ENCODE data around the gene CCDC154.
"Not testable (repeated sequence)": the region's sequence is repeated elsewhere in the genome, so short reads cannot be mapped to it uniquely, and the experiment has no call there.

The CCDC154 gene

DNA sequence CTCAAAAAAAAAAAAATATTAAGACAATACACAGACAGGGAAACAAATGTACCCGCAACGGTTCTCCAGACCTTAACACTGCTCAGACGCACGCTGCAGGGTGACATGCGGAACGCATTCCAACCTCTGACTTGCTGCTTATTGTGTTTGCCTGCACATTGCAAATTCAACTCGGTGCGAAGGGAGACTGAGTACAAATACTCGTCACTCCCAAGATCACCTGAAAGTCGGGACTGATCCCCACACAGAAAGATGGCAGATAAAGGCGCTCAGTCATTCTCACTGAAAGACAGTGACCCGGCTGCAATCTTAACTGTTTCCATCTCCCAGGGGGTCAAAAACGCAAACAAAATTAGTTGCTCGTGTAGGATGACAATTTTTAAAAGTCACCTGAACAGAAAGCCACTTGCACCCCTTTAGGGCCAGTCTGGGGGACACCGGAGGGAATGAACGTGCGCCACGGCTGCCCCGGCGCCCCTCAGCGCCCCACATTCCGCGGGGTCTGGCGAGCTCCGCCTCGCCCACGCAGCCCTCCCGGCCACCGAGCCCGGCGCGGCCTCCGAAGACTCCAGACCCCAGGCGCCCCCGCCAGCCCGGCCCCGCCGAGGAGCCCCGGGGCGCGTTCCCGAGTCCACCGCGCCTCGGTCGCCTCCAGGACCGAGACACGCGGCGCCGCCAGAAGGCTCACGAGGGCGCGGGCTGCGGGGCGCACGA is 29.9 kb upstream of the CCDC154 start:
- DNase-seq (ENCODE audit: low read depth), result no peak

- DNase-seq (ENCODE audit: low read depth), result no peak
Measured at GRCh38 chr16:1472974-1473373, 28.6 kb upstream of the CCDC154 start.

DNA sequence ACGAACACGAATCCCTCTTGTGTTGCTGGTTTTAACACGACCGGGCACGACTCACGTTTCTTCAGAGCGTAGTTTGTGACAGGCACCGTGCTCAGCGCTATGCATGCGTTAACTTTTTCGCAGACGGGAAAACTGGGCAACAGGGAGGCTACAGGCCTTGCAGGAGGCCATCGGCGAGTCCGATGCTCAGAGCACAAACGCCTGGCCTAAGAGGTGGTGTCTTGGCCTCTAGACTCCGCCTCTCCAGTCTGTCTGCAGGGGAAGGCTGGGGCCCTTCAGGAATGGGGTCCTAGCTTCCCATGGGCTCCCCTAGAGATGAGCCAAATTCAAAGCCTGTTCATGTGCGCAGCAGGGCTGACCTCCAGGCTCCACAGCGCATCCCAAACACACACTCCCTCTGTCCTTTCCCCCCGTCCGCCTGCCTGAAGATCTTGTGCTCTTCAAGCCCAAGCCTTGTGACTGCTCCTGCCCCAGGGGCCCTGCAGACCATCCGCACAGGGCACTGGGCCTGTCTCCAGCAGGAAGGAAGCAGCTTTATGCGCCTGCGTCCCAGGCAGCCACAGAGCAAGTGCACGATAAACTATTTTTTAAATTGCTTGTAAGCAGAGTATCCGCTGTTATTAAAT is 27.3 kb upstream of the CCDC154 start:
- DNase-seq (ENCODE audit: low read depth), result no peak

GRCh38 chr16:1470481-1471251 is 26.3 kb upstream of the CCDC154 start:
- DNase-seq (ENCODE audit: low read depth), result no peak

DNA sequence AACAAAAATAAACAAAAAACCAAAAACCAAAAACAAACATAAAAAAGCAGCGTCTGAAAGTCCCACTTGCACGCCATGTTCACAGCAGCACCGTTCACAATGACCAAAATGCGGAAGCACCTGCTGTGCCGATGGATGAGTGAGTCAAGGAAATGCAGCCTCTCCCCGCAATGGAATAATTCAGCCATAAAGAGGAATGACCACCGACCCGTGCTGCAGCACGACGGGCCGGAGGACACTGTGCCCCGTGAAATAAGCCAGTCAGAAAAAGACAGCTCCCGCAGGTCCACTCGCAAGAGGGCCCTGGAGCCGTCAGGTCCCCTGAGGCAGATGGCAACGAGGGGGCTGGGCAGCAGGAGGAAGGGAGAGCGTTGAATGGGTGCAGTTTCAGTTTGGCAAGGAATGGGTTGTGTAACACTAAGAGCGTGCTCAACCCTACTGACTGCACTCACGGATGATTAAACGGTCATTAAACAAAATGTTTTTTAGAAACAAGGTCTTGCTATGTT is 25.4 kb upstream of the CCDC154 start:
- DNase-seq (ENCODE audit: low read depth), result no peak

- not testable (repeated sequence) for DNase-seq (ENCODE audit: low read depth)
Measured at GRCh38 chr16:1469141-1469540, 24.8 kb upstream of the CCDC154 start.

DNA sequence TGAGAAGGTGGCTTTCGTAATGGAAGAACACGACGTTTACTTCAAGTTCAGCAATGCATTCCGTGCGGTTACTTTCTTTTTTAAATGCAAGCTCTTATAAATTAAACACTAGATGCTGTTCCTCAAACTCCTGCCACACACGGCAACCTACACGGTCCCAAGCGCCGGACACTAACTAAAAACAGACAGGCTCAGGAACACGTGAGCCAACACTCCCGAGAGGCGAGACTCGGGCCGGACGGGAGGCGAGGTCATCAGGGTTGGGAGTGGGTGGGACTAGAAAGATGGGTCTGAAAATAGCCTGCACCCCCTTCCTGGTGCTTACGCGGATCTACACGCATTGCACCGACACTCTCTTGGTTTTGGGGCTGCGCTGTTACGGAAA is 24.1 kb upstream of the CCDC154 start:
- DNase-seq (ENCODE audit: low read depth), result no peak

DNA sequence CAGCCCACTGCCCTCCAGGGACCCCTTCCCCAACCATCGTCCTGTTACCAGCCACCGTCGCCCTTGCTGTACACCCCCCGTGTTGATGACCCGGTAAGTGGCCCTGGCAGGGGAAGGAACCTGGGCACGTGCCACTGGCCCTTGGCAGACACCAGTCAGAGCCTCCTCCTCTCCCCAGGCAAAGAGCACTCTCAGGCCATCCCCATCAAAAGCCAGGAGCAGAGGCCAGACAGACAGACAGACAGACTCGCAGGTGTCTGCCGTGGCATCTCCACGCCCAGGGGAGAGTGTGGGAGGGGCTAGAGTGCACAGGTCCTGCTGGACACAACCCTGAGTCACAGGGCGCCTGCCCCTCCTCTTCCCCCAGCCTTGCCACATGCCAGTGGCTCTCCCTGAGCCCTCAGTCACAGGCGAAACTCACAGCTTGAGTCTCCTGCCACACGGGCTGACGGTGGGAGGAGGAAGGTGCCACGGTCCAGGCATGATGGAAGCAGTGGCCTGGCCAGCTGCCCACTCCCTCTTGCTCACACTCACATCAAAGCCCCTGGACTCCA is 22.7 kb upstream of the CCDC154 start:
- no peak for DNase-seq (ENCODE audit: low read depth)

DNA sequence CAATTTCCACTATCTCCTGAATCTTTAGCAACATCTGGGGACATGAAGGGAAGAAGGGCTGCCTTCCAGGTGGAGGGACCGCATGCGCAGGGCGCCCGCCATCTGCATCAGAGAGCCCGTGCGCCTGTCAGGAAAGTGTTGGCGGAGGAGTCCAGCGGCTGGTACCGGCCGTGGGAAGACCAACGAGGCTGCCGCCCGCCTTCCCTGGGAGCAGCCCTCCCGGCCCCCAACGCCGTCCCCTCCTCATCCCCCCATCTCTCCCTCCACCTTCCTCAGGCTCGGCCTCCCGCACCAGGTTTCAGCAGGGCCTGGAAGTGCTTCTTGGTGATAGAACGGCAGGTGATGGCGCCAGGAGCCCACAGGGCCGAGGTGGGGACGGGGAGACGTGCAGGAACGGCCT is 21.7 kb upstream of the CCDC154 start:
- DNase-seq (ENCODE audit: low read depth), result no peak

GRCh38 chr16:1465567-1465915 is 21.2 kb upstream of the CCDC154 start:
- no peak for DNase-seq (ENCODE audit: low read depth)

GRCh38 chr16:1464894-1465566 is 20.7 kb upstream of the CCDC154 start:
- no peak for DNase-seq (ENCODE audit: low read depth)

- DNase-seq (ENCODE audit: low read depth), result no peak
Measured at GRCh38 chr16:1464196-1464893, 20.0 kb upstream of the CCDC154 start.

DNA sequence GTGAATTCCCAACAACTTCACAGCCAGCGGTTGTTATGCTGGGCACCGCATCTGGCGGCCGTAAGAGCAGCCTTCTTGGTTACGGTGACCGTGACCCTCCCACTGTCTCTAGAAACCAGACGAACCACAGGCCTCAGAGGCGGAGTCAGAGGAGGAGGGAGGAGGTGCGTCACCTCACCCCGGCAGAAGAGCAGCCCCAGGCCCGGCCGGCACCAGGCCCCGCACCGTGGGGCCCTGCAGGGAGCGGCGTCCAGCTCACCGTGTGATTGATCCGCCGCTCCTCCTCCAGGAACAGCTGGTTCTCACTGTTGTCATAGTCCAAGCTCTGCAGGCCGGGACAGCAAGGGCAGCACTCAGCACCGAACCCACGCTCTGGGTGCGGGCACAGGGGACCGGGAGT is 16.8 kb upstream of the CCDC154 start:
- no peak for DNase-seq (ENCODE audit: low read depth)

DNA sequence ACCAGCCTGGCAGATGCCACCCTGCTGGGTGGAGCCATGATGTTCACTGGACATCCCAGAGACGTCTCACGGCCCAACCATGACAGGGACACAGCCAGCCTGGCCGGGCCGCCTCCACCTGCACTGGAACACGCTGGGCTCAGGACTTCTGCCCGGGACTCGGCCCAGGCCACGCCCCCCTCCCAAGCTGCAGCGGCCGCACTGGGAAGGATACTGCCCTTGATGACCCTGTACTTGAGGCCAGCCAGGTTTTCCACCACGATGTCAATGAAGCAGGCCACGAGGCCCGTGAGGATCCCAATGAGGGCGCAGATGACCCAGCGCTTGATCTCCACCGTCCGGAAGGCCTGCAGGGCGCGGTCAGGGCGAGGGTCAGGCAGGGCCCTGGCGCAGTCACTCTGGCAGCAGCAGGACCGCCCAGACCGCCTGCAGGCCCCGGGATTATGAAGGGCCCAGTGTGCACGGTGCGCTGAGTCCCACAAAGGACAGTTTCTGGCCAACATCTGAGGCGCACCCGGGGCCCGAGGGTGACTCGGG is 16.3 kb upstream of the CCDC154 start:
- no peak for DNase-seq (ENCODE audit: low read depth)

- no peak for DNase-seq (ENCODE audit: low read depth)
Measured at GRCh38 chr16:1459967-1460366, 15.6 kb upstream of the CCDC154 start.

GRCh38 chr16:1458977-1459341 is 14.6 kb upstream of the CCDC154 start:
- no peak for DNase-seq (ENCODE audit: low read depth)

- no peak for DNase-seq (ENCODE audit: low read depth)
Measured at GRCh38 chr16:1458336-1458976, 14.1 kb upstream of the CCDC154 start.

GRCh38 chr16:1457489-1458245 is 13.3 kb upstream of the CCDC154 start:
- DNase-seq (ENCODE audit: low read depth), result no peak

- DNase-seq (ENCODE audit: low read depth), result no peak
Measured at GRCh38 chr16:1456951-1457350, 12.6 kb upstream of the CCDC154 start.

All from HS-27A (cell line).